Calu3 (cell line): ENCODE measurements around the gene DNMBP. TPM values are rescaled to one million over a fixed set of nuclear protein-coding genes. Genes with fewer than 3 reads are reported as not detected.

Experiments
- BruUV-seq: library from RNA; stranded (reverse); fragments of 400-500 nt; replicated peaks from 2 replicates; lab custom pipeline; 2021; lab: Mats Ljungman, UMichigan
- CTCF ChIA-PET: fragments of 300-600 bp; sonication (Branson Sonifier 250); formaldehyde crosslinking; loops from one replicate; lab custom pipeline; 2022; ENCODE audit warnings: antibody characterized with exemption; lab: Charles Lee
- DNase-seq: peaks from one replicate; pipeline ENCODE4 v3.0.0; 2022
- H3K27ac Mint-ChIP-seq: one replicate; pipeline ENCODE4 v1.8.0; 2022; ENCODE audit warnings: mixed read lengths; ENCODE audit not compliant: unreplicated experiment
- H3K27me3 Mint-ChIP-seq: one replicate; pipeline ENCODE4 v1.8.0; 2022; ENCODE audit warnings: mixed read lengths; ENCODE audit not compliant: unreplicated experiment
- H3K36me3 Mint-ChIP-seq: one replicate; pipeline ENCODE4 v1.8.0; 2022; ENCODE audit warnings: mild to moderate bottlenecking, moderate library complexity, mixed read lengths; ENCODE audit not compliant: insufficient read depth, unreplicated experiment
- H3K4me1 Mint-ChIP-seq: one replicate; pipeline ENCODE4 v1.8.0; 2022; ENCODE audit warnings: mild to moderate bottlenecking, low read depth, mixed read lengths; ENCODE audit not compliant: unreplicated experiment
- H3K4me3 Mint-ChIP-seq: one replicate; pipeline ENCODE4 v1.8.0; 2022; ENCODE audit warnings: mild to moderate bottlenecking, low read depth, moderate library complexity, mixed read lengths; ENCODE audit not compliant: unreplicated experiment
- H3K9me3 Mint-ChIP-seq: one replicate; pipeline ENCODE4 v1.8.0; 2022; ENCODE audit warnings: low read depth, mixed read lengths; ENCODE audit not compliant: unreplicated experiment
- CTCF ChIP-seq: fragments of 200-600 bp; IDR thresholded peaks from one replicate; pipeline ENCODE4 v1.8.0; 2022; ENCODE audit warnings: antibody characterized with exemption; ENCODE audit not compliant: unreplicated experiment
- intact Hi-C: fragments of 100-400 bp; cut with micrococcal nuclease; formaldehyde crosslinking; loops from one replicate; pipeline ENCODE4 v1.10.0; 2022; ENCODE audit not compliant: unreplicated experiment
- total RNA-seq: library from RNA; stranded (reverse); gene quantifications from 2 replicates; pipeline ENCODE4 v1.2.3, GENCODE V29; 2022

The DNMBP gene
- total RNA-seq, 1 experiment from 2014 or later: 17.6 TPM

DNA sequence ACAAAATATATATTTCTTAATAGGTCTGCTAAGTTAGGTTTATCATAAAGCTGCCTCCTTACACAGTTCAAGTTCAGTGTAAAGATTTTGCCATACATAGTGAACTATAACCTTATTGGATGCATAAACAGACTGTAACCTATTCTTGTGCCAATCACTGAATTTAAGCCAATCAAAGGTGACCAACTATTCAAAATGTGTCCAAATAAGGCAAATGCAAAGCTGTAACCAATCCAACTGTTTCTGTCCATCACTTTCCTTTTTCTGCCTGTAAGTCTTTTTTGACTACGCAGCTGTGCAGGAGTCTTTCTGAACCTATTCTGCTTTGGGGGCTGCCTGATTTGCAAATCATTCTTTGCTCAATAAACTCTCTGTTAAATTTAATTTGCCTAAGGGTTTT is 11.6 kb upstream of the DNMBP start:
- Mint-ChIP-seq H3K36me3 (peaks cover 4% of the 10 kb centered on the region), H3K4me3 (no peak overlapping the region), H3K9me3 (no peaks in the 10 kb centered on the region), H3K4me1 (peaks cover 11% of the 10 kb centered on the region), H3K27ac (no peak overlapping the region), H3K27me3 (no peaks in the 10 kb centered on the region)
- intact Hi-C loops: no loop called here
- TF ChIP-seq CTCF: no peak
- BruUV-seq: no TSS peak
- no peak for DNase-seq
- CTCF ChIA-PET: interaction anchor here (0.7 to 1.5 kb wide), 2 partner anchors 12 to 348 kb away, joined by 3 to 5 read pairs; partner anchors contain the start of gene DNMBP

- BruUV-seq: no TSS peak
- intact Hi-C loops: no loop called here
- Mint-ChIP-seq H3K27me3 (no peaks in the 10 kb centered on the region), H3K4me1 (peaks cover 11% of the 10 kb centered on the region), H3K4me3 (no peak overlapping the region), H3K36me3 (peaks cover 4% of the 10 kb centered on the region), H3K9me3 (no peaks in the 10 kb centered on the region), H3K27ac (no peak overlapping the region)
- CTCF ChIA-PET: interaction anchor here (0.7 to 1.5 kb wide), 2 partner anchors 11 to 348 kb away, joined by 3 to 5 read pairs; partner anchors contain the start of gene DNMBP
- no peak for TF ChIP-seq CTCF
- DNase-seq: no peak
Observed at GRCh38 chr10:100020886-100021253, 11.1 kb upstream of the DNMBP start.

GRCh38 chr10:100020142-100020885 is 10.6 kb upstream of the DNMBP start:
- Mint-ChIP-seq H3K36me3 (peaks cover 4% of the 10 kb centered on the region), H3K27ac (no peak overlapping the region), H3K27me3 (no peaks in the 10 kb centered on the region), H3K4me3 (no peak overlapping the region), H3K4me1 (peaks cover 11% of the 10 kb centered on the region), H3K9me3 (no peaks in the 10 kb centered on the region)
- no peak for DNase-seq
- TF ChIP-seq CTCF: no peak
- CTCF ChIA-PET: interaction anchor here (1.5 kb wide), 1 partner anchor 11 kb away, joined by 5 read pairs; the partner anchor contains the start of gene DNMBP
- BruUV-seq: no TSS peak
- intact Hi-C loops: no loop called here

GRCh38 chr10:100019787-100020141 is 10.0 kb upstream of the DNMBP start:
- no peaks in the 10 kb centered on the region for H3K27me3 Mint-ChIP-seq
- no peak for DNase-seq
- CTCF ChIA-PET: no interaction called here
- intact Hi-C loops: no loop called here
- H3K9me3 Mint-ChIP-seq: no peaks in the 10 kb centered on the region
- no TSS peak for BruUV-seq
- peaks cover 11% of the 10 kb centered on the region for H3K4me1 Mint-ChIP-seq
- H3K4me3 Mint-ChIP-seq: no peak overlapping the region
- TF ChIP-seq CTCF: no peak
- H3K27ac Mint-ChIP-seq: no peak overlapping the region
- peaks cover 4% of the 10 kb centered on the region for H3K36me3 Mint-ChIP-seq
